Activated CD8-positive, alpha-beta memory T cell treated with anti-CD3 and anti-CD28 coated beads, Interleukin-2, amount 50 U/mL, for 48 hours (primary cell): Measurements from ENCODE around the gene CDH13.

Source experiments
- DNase-seq: peaks from one replicate; pipeline ENCODE4 v3.0.0-alpha.2; 2020

Gene CDH13

GRCh38 chr16:83010776-83011720 is 384.3 kb downstream of the CDH13 start:
- no peak for DNase-seq

- DNase-seq: no peak
Observed at GRCh38 chr16:83011939-83012338, 385.2 kb downstream of the CDH13 start.

DNA sequence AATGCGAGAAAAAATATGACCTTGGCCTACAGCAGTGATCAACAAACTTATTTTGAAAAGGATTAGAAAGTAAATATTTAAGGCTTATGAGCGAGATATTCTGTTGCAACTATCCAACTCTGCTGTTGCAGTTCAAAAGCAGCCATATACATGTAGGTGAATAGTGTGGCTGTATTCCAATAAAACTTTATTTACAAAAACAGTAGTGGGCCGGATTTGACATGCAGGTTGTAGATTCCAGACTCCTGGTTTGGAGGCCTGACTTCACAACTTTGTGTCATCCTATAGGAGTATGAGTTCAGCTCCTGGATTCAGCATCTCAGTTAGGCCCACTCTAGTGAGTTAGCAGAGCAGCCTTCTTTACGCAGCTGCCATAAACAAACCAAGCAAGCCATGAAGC is 386.3 kb downstream of the CDH13 start:
- no peak for DNase-seq

DNA sequence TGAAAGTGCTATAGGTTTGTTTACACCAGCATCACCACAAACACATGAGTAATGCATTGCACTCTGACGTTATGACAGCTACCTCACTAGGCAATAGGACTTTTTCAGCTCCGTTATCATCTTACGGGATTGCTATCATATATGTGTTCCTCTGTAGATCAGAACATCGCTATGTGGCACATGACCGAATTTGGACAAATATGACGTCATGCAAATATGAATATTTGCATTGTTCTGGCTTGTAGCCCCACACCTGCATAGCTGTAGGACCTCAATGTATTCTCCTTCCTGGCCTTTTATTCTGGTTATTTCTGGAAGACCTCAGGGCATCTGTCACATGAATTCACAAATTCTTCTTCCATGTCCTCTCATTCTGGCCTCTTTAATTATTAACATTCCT is 393.2 kb downstream of the CDH13 start:
- no peak for DNase-seq

DNA sequence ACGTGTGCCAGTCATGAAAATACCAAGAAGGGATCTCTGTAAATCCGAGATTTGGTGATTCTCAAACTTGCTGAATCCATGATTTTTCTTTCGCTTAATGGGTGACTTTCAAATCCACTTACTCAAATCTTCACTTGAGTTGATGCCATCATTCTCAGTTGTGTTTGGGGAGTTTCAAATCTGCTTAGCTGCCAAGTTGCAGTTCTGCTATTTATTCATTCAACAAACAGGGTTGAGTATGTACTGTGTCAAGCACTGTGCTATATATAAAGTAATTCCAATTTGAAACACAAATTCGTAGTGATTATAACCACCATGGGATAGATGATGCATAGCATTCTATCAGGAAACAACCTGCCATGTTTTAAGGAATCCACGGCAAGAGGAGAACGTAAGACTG is 394.3 kb downstream of the CDH13 start:
- no peak for DNase-seq

- DNase-seq: no peak
Observed at GRCh38 chr16:83021746-83022145, 395.0 kb downstream of the CDH13 start.

DNA sequence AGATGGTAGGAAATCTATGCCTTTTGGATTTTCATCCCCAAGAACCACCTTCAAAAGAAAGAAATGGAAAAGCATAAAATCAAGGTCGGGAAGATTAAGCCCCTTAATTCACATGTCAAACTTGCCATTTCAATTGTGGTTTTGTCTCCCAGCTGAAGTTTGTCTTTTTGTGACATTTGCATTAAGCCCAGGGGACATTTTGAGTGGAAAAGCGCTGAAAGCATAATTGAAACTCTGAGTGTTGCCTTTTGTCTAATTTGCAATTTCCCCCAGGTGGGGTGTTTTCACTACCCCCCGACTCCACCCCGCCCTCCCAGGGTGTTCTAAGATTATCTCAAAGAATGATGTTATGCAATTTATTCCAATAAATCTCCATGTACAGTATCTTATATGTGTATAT is 396.2 kb downstream of the CDH13 start:
- DNase-seq: no peak

DNA sequence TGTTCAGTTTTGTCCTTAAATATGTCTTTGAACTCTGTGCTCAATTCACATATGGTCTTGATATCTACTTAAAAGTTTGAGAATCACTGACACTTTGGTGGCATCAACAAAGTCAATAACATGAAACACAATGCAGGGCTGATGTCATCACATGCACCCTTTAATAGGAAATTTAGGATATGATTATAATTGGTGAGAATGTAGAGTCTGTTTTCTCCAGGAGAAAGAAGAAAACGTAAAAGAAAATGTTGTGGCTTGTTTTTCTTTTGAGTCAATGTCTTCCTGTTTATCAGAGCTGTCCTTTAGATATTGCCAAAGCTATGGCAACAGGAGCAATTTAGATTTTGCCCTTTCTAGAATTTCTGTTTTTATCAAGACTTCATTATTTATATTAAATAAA is 396.9 kb downstream of the CDH13 start:
- DNase-seq: no peak

GRCh38 chr16:83027973-83028372 is 401.2 kb downstream of the CDH13 start:
- no peak for DNase-seq

GRCh38 chr16:83029467-83029866 is 402.7 kb downstream of the CDH13 start:
- no peak for DNase-seq

- no peak for DNase-seq
Observed at GRCh38 chr16:83031524-83031923, 404.8 kb downstream of the CDH13 start.

DNA sequence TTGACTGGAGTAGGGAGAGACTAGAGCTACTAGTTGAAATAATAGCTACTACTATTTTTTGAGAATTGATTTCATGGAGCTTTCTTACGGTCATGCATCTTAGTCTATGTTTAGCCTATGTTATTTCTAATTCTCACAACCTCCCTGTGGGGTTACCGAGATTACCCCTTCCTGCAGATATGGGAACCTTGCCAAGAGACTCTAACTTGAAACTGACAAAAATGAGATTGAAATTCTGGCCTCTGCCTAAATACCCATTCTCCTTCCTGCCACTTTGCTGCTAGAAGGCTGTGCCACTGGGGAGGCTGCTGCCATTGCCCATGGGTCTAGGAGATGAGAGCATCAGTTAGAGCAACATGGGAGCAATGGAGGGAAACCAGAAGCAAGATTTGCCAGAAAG is 410.3 kb downstream of the CDH13 start:
- no peak for DNase-seq

GRCh38 chr16:83037884-83038283 is 411.1 kb downstream of the CDH13 start:
- no peak for DNase-seq

DNA sequence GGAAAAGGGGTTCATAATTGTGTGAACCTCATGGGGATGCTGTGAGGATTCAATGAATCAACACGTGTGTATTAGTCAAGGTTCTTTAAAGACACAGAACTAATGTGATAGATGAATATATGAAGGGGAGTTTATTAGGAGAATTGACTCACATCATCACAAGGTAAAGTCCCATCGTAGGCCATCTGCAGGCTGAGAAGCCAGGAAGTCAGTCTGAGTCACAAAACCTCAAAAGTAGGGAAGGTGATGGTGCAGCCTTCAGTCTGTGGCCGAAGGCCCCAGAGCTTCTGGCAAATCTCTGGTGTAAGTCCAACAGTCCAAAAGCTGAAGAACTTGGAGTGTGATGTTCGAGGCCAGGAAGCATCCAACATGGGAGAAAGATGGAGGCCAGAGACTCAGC is 413.4 kb downstream of the CDH13 start:
- DNase-seq: no peak

DNA sequence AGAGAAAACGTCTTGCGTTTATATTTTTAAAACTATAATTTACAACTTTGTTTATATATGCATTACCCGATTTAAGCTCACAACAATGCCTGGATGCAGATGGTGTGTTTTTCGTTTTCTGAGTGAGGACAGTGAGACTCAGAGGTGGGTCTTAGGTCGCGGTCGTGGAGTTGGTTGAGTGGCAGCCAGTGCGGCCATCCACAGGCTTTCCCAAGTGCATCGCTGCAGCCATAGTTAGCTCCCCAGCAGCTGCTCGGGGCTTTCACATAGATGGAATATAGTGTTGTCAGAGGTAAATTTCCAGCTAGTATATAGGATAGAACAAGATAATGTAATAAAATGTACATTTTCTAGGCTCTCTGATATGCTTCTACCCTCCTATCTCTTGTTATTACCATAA is 417.8 kb downstream of the CDH13 start:
- DNase-seq: no peak

GRCh38 chr16:83045790-83046189 is 419.0 kb downstream of the CDH13 start:
- no peak for DNase-seq

DNA sequence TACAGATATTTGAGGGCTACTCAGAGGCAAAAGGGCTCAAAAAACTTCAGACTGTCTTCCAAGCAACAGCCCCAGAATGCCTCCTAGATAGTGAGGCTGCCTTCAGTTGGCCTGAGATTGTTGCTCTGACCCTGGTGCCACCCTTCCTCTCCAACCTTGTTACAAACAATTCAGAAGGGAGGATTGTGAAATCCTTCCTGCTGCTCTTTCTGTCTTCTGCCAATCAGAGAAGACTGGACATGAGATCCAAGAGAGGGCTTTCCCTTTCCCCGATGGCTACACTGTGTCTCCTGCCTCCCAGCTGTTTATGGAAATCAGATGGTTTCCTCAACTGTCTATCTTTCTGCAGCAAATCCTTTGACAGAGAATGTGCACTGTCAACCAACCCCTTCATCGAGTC is 419.9 kb downstream of the CDH13 start:
- no peak for DNase-seq

DNA sequence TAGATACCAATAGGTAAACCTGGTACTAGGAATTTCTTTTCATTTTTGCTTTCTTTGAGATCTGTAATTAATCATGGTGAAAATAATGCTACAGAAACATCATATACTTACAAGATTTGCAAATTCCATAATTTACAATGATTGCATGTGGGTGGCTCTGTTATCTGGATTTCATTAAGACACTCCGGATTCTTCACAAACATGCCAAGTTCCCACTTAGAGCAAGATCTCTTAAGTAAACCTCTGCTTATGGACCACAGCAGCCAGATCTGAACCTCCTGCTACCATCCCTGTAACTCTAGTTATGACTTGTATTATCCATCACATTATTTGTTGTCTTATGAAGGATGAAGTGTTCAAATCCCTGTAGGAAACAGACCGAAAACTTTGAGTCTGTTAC is 424.7 kb downstream of the CDH13 start:
- DNase-seq: no peak

DNA sequence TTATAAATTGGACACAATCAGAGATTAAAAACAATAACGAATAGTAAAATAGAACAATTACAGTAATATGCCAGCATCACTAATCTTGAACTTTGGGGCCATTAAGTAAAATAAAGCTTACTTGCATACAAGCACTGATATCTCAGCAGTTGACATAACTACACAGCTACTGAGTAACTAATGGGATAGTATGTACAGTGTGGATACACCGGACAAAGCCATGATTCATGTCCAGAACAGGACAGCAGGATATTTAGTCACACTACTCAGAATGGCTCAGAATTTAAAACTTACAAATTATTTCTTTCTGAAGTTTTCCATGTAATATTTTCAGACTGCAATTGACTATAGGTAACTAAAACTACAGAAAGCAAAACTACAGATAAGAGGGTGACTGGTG is 427.5 kb downstream of the CDH13 start:
- DNase-seq: no peak

DNA sequence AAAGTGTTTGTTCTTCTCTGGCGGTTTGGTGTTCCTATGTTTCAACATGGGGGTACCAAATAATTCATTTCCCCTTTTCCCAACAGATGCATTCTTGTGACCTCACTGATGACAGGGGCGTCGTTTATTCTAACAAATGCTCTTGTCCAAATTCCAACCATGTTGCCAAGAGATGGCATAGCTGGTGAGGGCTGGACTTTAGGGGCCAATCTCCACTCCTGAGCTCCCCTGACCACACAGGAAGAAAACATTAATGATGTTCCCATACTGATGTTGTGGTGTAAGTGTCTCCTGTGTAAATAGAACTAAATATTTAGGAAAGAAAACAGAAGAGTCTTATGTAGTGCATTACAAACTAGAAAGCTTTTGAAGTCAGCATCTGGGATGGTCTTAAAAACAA is 431.6 kb downstream of the CDH13 start:
- no peak for DNase-seq

- DNase-seq: no peak
Observed at GRCh38 chr16:83059237-83059636, 432.5 kb downstream of the CDH13 start.

GRCh38 chr16:83066011-83066410 is 439.2 kb downstream of the CDH13 start:
- DNase-seq: no peak

DNA sequence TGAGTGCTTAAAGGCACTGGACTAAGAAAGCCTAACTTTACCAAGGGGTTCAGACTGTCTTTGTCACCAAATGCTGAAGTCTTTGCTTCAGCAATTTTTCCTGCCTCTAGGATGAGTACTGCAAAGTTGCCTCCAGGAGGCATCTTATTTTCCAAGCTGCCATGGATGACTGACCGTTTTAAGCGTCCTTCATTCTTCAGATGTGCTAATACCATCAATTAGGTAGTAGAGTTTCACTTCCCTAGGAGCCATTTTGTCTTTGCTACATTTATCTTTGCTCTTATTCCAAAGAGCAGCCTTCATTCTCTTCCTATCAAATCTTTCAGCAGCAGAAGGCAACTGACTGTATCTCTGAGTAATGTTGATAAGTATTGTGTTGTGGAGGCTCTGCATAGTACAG is 440.1 kb downstream of the CDH13 start:
- DNase-seq: no peak

DNA sequence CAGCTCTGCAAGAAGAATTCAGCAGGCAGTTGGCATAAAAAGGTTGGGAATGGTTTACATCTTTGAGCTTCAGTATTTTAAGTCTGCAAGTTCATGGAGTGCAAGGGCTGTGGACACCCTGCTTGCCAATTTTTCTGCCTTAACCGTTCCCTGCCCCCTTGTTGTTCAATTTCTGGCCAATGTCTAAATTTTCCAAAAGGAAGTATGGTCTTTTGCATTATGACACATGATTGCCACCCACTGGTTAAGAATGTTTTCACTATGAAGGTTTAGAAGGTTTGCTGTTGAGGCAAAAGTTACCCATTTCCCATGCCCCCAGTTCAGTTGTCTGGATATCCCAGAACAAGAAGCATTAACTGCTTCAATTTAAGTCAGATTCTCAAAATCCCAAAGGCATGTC is 441.9 kb downstream of the CDH13 start:
- DNase-seq: no peak
